ENCODE data around the gene DLX1.
"Not testable (repeated sequence)": the region's sequence is repeated elsewhere in the genome, so short reads cannot be mapped to it uniquely, and the experiment has no call there.

DLX1 gene

DNA sequence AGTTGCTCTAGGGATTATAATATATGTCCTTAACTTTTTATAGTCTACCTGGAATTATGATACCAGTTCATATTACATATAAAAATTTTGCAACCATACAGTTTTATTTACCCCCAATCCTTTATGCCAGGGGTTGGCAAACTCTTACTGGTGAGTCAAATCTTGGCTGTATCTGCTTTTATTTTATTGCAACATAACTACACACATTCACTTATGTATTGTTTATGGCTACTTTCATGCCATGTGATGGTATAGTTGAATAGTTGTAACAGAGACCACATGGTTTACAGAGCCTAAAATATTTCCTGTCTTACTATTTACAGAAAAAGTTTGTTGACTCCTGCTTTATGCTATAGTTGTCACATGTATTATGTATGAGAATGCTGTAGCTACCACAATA, 43.2 kb downstream of the DLX1 start:
- DNase-seq = no peak

DNA sequence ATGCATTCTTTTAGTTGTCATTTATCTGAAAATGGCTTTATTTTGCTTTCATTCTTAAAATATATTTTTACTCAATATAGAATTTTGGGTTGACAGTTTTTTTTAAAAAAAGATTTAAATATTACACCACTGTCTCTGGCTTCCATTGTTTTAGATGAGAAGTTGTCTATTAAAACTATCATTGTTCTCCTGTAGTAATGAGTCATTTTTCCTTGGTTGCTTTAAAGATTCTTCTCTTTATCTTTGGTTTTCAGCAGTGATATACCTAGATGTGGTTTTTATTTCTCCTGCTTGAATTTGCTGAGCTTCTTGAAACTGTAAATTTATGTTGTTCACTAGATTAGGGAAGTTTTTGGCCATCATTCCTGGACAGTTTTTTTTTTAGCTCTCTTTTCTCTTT, 44.1 kb downstream of the DLX1 start:
- no peak for DNase-seq

DNA sequence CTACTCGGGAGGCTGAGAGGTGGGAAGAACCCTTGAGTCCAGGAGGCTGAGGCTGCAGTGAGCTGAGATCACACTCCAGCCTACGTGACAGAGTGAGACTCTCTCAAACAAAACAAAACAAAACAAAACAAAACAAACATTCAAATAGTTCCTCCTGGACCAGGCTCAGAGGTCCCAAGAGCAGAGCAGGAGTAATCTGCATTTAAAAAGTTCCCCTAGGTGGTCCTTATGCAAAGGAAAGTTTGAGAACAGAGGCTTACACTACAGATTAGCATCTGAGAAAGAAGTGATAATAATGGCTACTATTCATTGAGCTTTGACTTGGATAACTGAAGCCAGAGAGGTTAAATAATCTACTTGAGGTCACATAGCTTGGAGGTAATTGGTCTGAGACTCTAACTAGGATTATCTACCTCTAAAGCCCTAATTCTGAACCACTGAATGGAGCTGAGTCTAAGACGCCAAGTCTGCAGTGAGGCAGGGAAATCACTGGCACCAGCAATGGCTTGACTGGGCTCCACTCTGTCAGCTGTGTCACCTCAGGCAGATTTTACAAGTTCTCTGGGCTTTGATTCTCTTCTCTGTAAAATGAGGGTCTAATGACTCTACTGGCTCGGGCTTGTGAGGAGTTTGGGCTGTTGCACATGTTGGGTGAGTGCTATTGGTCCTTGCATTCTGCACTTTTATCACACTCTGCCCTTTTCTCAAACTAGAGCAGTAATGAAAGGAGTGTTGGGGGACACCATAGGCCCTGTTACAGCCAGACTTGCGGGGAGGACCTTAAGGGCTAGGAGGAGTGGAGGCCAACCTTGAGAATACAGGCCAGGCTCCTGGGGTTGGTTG, 46.6 kb downstream of the DLX1 start:
- no peak for DNase-seq

DNA sequence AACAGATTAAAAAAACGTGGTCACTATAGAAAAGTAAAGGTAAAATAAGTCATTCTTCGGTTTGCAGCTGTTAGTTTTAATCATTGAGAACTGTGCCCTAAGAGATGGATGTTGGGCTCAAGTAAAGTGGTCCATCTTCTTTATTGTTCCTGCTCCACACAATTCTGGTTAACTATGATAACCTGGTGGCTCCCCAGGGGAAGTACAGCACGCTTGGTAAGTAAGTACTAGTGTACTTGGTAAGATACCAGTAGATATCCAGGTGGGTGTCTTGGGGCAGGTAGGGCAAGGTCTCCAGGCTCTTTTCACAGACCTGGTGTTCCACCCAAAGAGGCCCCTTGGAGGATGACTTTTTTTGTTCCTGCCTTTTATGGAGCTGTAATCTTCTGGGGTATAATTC, 49.0 kb downstream of the DLX1 start:
- DNase-seq = no peak

DNA sequence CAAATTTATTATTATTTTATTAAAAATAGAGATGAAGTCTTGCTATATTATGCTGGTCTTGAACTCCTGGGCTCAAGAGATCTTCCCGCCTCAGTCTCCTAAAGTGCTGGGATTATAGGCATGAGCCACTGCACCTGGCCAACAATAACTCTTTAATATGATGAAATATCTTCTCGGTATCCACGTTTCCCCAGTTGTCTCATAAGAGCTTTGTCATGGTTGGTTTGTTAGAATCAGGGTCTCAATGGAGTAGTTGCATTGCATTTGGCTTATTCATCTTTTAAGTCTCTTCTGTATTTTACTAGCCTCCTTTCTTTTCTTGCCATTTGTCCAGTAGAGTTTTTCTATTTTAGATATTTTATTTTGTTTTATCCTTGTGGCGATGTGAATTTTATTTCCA, 50.1 kb downstream of the DLX1 start:
- DNase-seq = no peak

DNA sequence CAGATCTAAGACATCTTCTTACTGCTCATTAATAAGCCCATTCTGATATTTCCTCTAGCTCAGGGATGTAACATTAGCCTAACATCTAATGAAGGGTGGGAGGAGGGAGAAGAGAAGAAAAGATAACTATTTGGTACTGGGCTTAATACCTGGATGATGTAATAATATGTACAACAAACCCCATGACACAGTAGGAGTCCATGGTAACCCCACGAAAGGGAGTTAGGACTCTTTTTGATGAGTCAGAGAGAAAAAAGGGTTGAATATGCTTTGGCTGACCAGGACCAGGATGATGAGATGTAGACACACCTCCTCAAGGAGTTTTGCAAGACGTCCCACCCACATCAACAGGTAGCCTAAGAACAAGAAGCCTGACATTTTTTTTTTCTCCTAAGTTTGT, 51.8 kb downstream of the DLX1 start:
- DNase-seq = no peak

DNA sequence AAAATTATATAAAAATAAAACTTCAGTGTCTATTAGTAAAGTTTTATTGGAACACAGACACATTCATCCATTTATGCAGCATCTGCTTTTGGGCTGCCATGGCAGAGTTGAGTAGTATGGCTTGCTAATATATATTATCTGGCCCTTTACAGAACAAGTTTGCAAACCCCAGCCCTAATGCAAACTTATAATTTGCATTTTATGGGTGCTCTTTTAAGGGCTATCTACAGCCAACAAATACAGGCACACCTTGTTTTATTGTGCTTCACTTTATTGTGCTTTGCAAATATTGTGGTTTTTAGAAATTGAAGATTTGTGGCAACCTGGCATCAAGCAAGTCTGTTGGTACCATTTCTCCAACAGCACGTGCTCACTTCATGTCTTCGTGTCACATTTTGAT, 52.6 kb downstream of the DLX1 start:
- no peak for DNase-seq

DNA sequence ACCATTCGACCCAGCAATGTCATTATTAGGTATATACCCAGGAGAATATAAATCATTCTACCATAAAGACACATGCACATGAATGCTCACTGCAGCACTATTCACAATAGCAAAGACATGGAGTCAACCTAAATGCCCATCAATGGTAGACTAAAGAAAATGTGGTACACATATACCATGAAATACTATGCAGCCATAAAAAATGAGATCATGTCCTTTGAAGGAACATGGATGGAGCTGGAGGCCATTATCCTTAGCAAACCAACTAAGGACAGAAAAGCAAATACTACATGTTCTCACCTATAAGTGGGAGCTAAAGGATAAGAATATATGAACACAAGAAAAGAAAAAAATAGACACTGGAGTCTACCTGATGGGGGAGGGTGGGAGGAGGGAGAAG, 53.4 kb downstream of the DLX1 start:
- DNase-seq = not testable (repeated sequence)

Data from stimulated activated CD4-positive, alpha-beta T cell treated with anti-CD3 and anti-CD28 coated beads, Interleukin-1b, Interleukin-23, amount 100 ng/mL, for 48 hours (primary cell).